Astrocyte (in vitro differentiated cells and primary cell): Measurements from ENCODE around the gene SYNE1.

ENCODE experiments used
- CTCF ChIP-seq: IDR thresholded peaks from 2 replicates; pipeline ENCODE4 v1.5.1; 2011; ENCODE audit warnings: low read depth, mild to moderate bottlenecking, inconsistent platforms, low read length, moderate library complexity; ENCODE audit not compliant: insufficient read depth
- EZH2 ChIP-seq: IDR thresholded peaks from 2 replicates; pipeline ENCODE4 v1.6.1; 2012; ENCODE audit warnings: mild to moderate bottlenecking, low read length, inconsistent platforms; ENCODE audit not compliant: insufficient read depth

- TF ChIP-seq CTCF (no peak), EZH2 (no peak)
Observed at GRCh38 chr6:152233547-152234320, 403.4 kb downstream of the SYNE1 start.
